Kidney capillary endothelial cell (primary cell): Measurements from ENCODE around the gene NUTM2D.
"Not testable (repeated sequence)": the region's sequence is repeated elsewhere in the genome, so short reads cannot be mapped to it uniquely, and the experiment has no call there.

Experiments
- DNase-seq: peaks from one replicate; pipeline ENCODE4 v3.0.0-alpha.2; 2018; ENCODE audit warnings: low spot score

NUTM2D gene, protein sequence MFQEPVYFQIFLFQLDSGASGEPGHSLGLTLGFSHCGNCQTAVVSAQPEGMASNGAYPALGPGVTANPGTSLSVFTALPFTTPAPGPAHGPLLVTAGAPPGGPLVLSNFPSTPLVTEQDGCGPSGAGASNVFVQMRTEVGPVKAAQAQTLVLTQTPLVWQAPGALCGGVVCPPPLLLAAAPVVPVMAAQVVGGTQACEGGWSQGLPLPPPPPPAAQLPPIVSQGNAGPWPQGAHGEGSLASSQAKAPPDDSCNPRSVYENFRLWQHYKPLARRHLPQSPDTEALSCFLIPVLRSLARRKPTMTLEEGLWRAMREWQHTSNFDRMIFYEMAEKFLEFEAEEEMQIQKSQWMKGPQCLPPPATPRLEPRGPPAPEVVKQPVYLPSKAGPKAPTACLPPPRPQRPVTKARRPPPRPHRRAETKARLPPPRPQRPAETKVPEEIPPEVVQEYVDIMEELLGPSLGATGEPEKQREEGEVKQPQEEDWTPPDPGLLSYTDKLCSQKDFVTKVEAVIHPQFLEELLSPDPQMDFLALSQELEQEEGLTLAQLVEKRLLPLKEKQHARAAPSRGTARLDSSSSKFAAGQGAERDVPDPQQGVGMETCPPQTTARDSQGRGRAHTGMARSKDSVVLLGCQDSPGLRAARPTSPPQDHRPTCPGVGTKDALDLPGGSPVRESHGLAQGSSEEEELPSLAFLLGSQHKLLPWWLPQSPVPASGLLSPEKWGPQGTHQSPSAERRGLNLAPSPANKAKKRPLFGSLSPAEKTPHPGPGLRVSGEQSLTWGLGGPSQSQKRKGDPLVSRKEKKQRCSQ

GRCh38 chr10:87357444-87357843 lies at the start of gene NUTM2D:
Gene NUTM2D, plus strand, starts transcription at chr10:87357744. Its CDS starts 522 bp downstream, at chr10:87358266.
- not testable (repeated sequence) for DNase-seq

DNA sequence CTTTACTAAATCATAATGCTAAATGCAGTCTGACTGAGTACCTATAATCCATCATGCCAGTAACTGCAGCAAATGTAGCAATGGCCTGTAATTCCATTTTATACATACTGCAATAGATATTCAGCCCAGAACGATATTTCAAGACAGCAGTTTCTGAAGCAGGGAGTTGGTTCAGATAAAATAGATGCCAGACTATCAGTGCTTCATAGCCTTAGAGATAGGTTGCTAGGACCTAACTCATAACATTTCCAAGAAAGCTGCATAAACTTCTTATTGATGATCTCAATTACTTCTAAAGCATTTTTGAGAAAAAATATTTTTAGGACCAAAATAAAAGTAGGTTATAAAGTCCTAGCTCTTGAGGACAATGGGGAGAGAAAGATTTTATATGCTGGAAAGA lies 48.8 kb upstream of the NUTM2D start:
- DNase-seq, result not testable (repeated sequence)

GRCh38 chr10:87309657-87310056 lies 47.9 kb upstream of the NUTM2D start:
- DNase-seq, result not testable (repeated sequence)

DNA sequence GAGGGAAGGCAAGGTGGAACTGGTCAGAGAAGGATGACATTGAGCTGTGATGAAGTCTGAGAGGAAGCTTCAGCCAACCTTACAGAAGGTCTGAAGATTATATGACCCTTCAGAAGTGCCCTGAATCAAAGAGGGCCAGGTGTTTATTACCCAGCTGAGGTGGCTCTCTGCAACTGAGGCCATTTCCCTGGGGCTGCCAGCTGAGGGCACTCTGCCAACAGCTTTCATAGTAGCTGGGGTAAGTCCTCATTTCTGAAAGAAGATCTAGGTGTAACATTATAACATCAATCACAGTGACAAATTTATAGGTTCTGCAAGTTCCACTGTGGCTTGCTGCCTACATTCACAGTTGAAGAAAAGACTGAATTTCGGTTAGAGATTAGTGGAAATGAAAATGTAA lies 46.0 kb upstream of the NUTM2D start:
- DNase-seq, result not testable (repeated sequence)

- not testable (repeated sequence) for DNase-seq
Observed at GRCh38 chr10:87313649-87314359, 43.7 kb upstream of the NUTM2D start.

- not testable (repeated sequence) for DNase-seq
Observed at GRCh38 chr10:87314360-87314973, 43.1 kb upstream of the NUTM2D start.

GRCh38 chr10:87321505-87321904 lies 36.0 kb upstream of the NUTM2D start:
- not testable (repeated sequence) for DNase-seq

- DNase-seq, result not testable (repeated sequence)
Observed at GRCh38 chr10:87324559-87324958, 33.0 kb upstream of the NUTM2D start.

DNA sequence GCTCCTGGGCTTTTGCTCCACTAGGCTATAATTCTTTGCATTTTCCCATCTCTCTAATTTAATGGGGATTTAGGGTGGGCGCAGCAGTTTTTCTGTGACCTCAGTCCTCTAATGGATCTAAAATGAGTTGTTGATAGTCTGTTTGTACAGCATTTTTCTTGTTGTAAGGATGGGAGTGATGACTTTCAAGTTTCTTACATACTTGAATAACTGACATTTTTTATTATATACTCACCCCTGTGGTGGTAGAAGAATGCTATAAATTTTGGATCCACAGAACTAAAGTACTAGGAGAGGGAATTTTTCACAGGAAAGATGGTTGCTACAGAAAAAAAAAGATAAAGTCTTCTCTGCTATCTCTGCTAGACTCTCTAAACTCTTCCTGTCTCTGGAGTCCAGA lies 29.6 kb upstream of the NUTM2D start:
- not testable (repeated sequence) for DNase-seq

DNA sequence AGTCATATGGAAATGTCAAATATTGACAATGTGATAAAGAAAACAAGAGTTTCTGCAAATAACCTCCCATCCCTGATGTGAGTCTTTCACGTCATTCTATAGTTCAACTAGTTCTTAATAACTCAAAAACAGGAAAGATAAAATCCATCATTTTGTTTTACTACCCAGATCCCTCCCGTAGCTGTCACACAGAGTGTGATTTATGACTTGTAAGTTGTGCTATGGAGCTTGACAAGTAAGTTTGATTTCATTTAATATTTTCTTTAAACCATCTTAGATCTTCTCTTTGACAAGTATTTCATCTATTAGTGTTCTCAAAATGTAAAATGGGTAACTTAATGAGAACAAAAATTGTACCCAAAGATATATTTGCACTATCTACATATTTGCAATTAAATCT lies 28.4 kb upstream of the NUTM2D start:
- DNase-seq, result not testable (repeated sequence)

DNA sequence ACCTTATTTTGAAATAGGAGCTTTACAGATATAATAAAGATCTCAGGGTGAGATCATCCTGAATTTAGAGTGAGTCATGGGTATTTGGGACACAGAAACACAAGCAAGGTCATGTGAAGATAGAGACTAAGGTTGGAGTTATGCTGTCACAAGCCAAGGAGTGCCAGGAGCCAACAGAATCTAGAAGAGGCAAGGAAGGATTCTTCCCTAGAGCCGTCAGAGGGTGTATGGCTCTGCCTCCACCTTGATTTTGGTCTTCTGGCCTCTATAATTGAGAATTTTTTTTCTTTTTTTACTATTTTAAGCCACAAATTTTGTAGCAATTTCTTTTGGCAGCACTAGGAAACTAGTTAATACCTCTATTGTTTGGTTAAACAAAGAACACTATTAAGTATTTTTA lies 24.9 kb upstream of the NUTM2D start:
- DNase-seq, result not testable (repeated sequence)

GRCh38 chr10:87340411-87340810 lies 17.1 kb upstream of the NUTM2D start:
- not testable (repeated sequence) for DNase-seq

DNA sequence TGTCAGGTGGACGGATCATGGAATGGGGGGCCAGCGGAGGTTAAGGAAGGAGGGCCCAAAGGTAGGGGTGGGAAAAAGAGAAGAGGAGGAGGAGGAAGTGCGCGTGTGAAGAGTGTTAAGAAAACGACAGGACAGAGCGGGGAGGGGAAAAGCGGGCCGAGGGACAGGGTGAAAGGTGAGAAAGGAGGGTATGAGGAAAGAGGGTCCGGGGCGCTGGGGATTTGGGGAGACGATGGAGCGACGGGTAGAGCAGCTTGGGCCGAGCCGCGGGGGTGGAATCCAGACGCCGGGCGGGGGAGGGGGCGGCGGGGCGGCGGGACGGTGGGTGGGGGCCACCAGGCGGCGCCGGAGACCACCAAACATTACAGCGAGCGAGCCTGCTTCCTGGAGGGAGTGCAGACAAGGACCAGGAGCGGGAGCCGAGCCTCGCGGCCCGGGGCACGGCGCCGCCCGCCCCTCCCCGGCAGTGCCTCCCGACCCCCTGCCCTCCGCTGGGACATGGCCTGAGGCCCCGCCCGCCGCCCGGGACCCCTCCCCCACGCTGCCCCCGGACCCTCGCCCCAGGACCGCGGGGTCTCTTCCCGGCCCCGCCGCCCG lies 15.9 kb upstream of the NUTM2D start:
- not testable (repeated sequence) for DNase-seq

DNA sequence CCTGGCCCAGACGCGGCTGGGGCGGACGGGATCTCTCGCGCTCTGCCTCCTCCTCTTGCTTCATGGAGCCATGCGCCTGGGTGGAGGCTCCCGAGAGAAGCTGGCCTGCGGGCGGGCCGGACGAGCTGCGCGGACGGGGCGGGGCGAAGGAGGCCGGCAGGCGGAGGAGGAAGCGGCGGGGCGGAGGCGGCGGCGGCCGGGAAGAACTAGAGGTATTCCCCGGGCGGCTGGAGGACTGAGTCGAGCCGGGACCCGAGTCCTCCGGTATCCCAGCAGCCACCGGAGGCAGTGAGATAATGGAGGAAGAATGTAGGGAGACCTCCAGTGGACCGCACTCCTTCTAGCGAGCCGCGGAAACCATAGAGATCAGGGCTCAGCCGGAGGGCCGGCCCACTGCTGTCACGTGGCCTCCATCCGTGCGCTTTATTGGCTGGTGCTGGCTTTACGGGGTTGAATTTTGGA lies 15.3 kb upstream of the NUTM2D start:
- peak; percentile 62 for DNase-seq

GRCh38 chr10:87342711-87343258 lies 14.8 kb upstream of the NUTM2D start:
- DNase-seq, result peak; percentile 54

DNA sequence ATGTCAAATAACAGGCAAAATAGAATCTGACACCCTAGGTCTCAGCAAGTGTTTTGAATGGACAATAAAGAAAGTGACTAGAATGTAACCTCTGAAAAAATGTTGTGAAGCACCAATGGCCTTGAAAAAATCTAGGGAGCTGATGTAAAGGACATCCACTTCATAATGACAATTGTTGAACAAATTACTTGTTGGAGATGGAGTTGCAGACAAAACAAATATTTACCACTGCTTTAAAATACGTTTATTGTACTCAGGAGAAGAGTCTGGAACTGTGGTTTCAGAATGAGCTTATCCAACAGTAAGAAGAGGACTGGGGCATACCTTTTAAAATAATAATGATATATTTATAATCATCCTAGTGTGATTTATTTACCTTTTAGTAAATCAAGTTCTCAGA lies 11.8 kb upstream of the NUTM2D start:
- DNase-seq, result not testable (repeated sequence)

GRCh38 chr10:87350161-87350560 lies 7.4 kb upstream of the NUTM2D start:
- DNase-seq, result not testable (repeated sequence)

DNA sequence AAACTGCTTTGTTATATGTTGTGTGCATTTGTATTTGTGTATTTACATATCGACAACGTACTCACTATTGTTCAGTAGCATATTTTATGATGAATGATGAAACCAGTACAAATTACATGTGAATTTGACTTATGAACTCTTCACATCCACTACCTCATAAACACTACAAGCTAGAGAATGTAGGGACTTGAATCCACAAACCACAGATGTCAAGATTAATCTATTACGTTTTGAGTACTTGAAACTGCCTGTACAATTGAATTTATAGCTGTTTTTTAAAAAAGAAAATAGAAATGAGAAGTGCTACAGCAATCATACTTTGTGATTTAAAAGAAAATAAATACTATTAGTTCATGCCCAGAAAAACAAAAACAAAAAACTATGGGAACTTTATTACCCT lies 4.7 kb upstream of the NUTM2D start:
- DNase-seq, result not testable (repeated sequence)

- not testable (repeated sequence) for DNase-seq
Observed at GRCh38 chr10:87355110-87355509, 2.4 kb upstream of the NUTM2D start.

GRCh38 chr10:87358159-87358558 lies 615 bp downstream of the NUTM2D start:
- DNase-seq, result not testable (repeated sequence)
